Activated CD8-positive, alpha-beta T cell treated with anti-CD3 and anti-CD28 coated beads, Interleukin-2, amount 10 ng/mL, durations not matched to agents 7 days and 5 days (primary cell): Measurements from ENCODE around the gene PRKCA. TPM values are rescaled to one million over a fixed set of nuclear protein-coding genes. Genes with fewer than 3 reads are reported as not detected.

ENCODE experiments used
- ATAC-seq: fragments of 150-1000 bp; cut with Tn5 transposase; one replicate; pipeline ENCODE4 v1.10.0; 2021; ENCODE audit warnings: moderate library complexity
- CTCF ChIA-PET: fragments of 350-600 bp; sonication (Branson Sonifier 250); formaldehyde crosslinking; loops from one replicate; lab custom pipeline; 2021; ENCODE audit warnings: antibody characterized with exemption; lab: Charles Lee
- POLR2A ChIA-PET: fragments of 350-600 bp; sonication (Branson Sonifier 250); formaldehyde crosslinking; loops from one replicate; lab custom pipeline; 2021; ENCODE audit warnings: antibody characterized with exemption; lab: Charles Lee
- DNase-seq: peaks from one replicate; pipeline ENCODE4 v3.0.0-alpha.2; 2020
- H3K27ac Mint-ChIP-seq: one replicate; pipeline ENCODE4 v1.8.0; 2021; ENCODE audit warnings: mild to moderate bottlenecking, mixed read lengths
- H3K27me3 Mint-ChIP-seq: one replicate; pipeline ENCODE4 v1.8.0; 2021; ENCODE audit warnings: low read depth, mixed read lengths
- H3K36me3 Mint-ChIP-seq: one replicate; pipeline ENCODE4 v1.8.0; 2021; ENCODE audit warnings: low read depth, mixed read lengths
- H3K4me1 Mint-ChIP-seq: one replicate; pipeline ENCODE4 v1.8.0; 2021; ENCODE audit warnings: low read depth, mixed read lengths
- H3K4me3 Mint-ChIP-seq: one replicate; pipeline ENCODE4 v1.8.0; 2021; ENCODE audit warnings: mild to moderate bottlenecking, mixed read lengths
- H3K9me3 Mint-ChIP-seq: one replicate; pipeline ENCODE4 v1.8.0; 2022; ENCODE audit warnings: mixed read lengths; ENCODE audit not compliant: insufficient read depth
- total RNA-seq, 2 experiments: library from RNA; stranded (reverse); gene quantifications; one replicate each; pipeline ENCODE4 v1.2.3, GENCODE V29; 2021

The PRKCA gene
- total RNA-seq, 2 experiments from 2014 or later = 74.1 to 76.9 TPM

DNA sequence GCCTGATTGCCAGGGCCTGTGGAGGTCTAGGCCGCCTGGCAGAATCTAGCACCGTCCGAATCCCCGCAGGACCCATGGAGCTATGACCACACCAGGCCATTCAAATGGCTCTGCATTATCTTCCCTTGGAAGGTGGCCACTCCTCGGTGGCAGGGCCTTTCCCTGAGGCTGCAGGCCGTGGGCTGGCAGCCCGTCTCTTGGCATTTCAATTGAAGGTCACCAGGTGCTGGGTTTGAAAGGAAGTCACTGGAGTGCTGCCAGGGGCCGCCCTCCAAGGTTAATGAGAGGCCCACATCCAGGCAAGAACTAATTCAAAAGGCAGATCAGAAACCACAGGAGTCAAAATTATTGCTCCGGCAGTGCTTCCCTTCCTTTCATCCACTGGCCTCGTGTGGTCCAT is 504.8 kb downstream of the PRKCA start:
- no peaks in the 10 kb centered on the region for H3K9me3 Mint-ChIP-seq
- CTCF ChIA-PET = no interaction called here
- H3K4me1 Mint-ChIP-seq = peaks cover 16% of the 10 kb centered on the region
- H3K27ac Mint-ChIP-seq = no peak overlapping the region
- POLR2A ChIA-PET = no interaction called here
- peaks cover 26% of the 10 kb centered on the region for H3K36me3 Mint-ChIP-seq
- no peaks in the 10 kb centered on the region for H3K27me3 Mint-ChIP-seq
- ATAC-seq = no peak
- no peak overlapping the region for H3K4me3 Mint-ChIP-seq
- DNase-seq = no peak

DNA sequence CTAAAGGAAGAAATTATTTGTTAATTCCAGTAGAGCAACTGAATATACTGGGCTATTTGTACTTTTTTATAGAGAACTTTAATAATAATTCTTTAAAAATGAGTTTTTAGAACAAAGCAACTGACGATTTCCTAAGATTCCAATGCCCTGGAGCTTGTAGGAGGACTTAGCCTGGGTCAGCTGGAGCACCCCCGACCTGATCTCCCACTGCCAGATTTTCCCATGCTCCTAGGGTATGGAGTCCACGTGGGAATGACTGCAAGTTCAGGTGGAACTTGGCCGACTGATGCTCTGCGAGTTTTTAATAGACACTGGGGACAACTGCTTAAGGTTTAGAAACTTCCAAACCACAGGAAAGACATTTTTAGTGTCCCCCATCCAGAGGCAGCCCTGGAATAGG is 507.0 kb downstream of the PRKCA start:
- H3K27me3 Mint-ChIP-seq = peaks cover 5% of the 10 kb centered on the region
- peaks cover 16% of the 10 kb centered on the region for H3K4me1 Mint-ChIP-seq
- CTCF ChIA-PET = no interaction called here
- no peak overlapping the region for H3K27ac Mint-ChIP-seq
- ATAC-seq (no peak), DNase-seq (no peak)
- no peaks in the 10 kb centered on the region for H3K9me3 Mint-ChIP-seq
- POLR2A ChIA-PET = no interaction called here
- H3K4me3 Mint-ChIP-seq = no peak overlapping the region
- peaks cover 19% of the 10 kb centered on the region for H3K36me3 Mint-ChIP-seq

DNA sequence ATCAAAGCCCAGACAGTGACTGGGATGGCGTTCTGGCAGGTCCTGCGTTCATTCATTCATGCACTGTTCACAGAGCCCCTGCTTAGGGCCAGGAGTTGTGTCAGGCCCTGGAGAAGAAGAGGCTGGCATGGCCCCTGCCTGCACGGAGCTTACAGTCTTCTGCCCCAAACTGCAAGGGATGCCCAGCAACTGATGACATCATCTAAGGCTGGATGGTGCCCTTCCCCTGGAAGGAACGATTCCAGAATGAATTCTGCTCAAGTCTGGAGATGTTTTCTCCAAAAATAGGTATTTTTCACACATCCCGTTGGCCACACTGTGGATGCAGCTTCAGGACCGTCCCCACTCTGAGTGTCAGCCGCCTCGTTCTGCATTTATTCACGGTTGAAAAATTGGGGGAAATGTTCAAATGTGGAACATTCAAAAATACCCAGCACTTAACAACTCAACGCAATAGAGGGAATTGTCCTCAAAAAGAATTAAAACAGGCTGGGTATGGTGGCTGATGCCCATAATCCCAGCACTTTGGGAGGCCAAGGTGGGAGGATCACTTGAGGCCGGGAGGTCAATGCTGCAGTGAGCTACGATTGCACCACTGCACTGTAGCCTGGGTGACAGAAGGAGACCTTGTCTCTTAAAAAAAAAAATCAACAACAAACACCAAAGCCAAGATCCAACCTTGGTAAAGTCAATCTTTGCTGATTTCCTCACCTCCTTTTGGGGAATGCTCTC is 508.7 kb downstream of the PRKCA start:
- DNase-seq (no peak), ATAC-seq (no peak)
- POLR2A ChIA-PET = no interaction called here
- Mint-ChIP-seq H3K27me3 (peaks cover 8% of the 10 kb centered on the region), H3K36me3 (peaks cover 11% of the 10 kb centered on the region), H3K9me3 (no peaks in the 10 kb centered on the region), H3K27ac (no peak overlapping the region), H3K4me1 (peaks cover 12% of the 10 kb centered on the region), H3K4me3 (no peak overlapping the region)
- CTCF ChIA-PET = no interaction called here

GRCh38 chr17:66811683-66812054 is 509.3 kb downstream of the PRKCA start:
- no peak for DNase-seq
- H3K27ac Mint-ChIP-seq = no peak overlapping the region
- H3K27me3 Mint-ChIP-seq = peaks cover 8% of the 10 kb centered on the region
- H3K36me3 Mint-ChIP-seq = peaks cover 8% of the 10 kb centered on the region
- ChIA-PET CTCF (no interaction called here), POLR2A (no interaction called here)
- H3K9me3 Mint-ChIP-seq = no peaks in the 10 kb centered on the region
- ATAC-seq = no peak
- no peak overlapping the region for H3K4me3 Mint-ChIP-seq
- H3K4me1 Mint-ChIP-seq = peaks cover 12% of the 10 kb centered on the region

DNA sequence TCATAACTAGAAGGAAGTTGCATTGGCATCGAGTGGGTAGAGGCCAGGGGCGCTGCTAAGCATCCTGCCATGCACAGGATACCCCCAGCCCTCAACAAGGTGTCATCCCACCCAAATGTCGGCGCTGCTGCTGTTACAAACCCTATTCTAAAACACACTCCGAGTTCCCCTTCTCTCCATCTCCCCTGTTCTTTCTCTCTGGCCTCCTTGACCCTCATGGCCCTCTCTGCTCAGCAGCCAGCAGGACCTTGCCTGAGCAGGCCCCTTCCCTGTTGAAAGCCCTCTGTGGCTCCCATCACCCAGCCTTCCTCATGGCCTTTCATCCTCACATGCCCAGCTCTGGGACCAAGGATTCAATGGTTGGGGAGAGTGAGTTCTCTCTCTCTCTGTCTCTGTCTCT is 510.2 kb downstream of the PRKCA start:
- ATAC-seq = no peak
- Mint-ChIP-seq H3K4me1 (peaks cover 8% of the 10 kb centered on the region), H3K27ac (no peak overlapping the region), H3K36me3 (peaks cover 5% of the 10 kb centered on the region), H3K9me3 (peaks cover 5% of the 10 kb centered on the region), H3K4me3 (no peak overlapping the region), H3K27me3 (peaks cover 8% of the 10 kb centered on the region)
- ChIA-PET POLR2A (no interaction called here), CTCF (no interaction called here)
- no peak for DNase-seq

GRCh38 chr17:66813296-66813695 is 510.9 kb downstream of the PRKCA start:
- Mint-ChIP-seq H3K36me3 (peaks cover 1% of the 10 kb centered on the region), H3K4me3 (no peak overlapping the region), H3K4me1 (peaks cover 2% of the 10 kb centered on the region), H3K27ac (no peak overlapping the region), H3K27me3 (peaks cover 8% of the 10 kb centered on the region), H3K9me3 (peaks cover 12% of the 10 kb centered on the region)
- ATAC-seq (no peak), DNase-seq (no peak)
- ChIA-PET CTCF (no interaction called here), POLR2A (interaction anchor here (0.5 kb wide), 1 partner anchor 498 kb away, joined by 3 read pairs; no protein-coding TSS in a partner anchor)

- DNase-seq = no peak
- Mint-ChIP-seq H3K36me3 (no peaks in the 10 kb centered on the region), H3K27me3 (peaks cover 8% of the 10 kb centered on the region), H3K27ac (no peak overlapping the region), H3K9me3 (peaks cover 13% of the 10 kb centered on the region), H3K4me3 (no peak overlapping the region), H3K4me1 (no peaks in the 10 kb centered on the region)
- no peak for ATAC-seq
- CTCF ChIA-PET = no interaction called here
- POLR2A ChIA-PET = no interaction called here
Observed at GRCh38 chr17:66814026-66814425, 511.6 kb downstream of the PRKCA start.

GRCh38 chr17:66814570-66814969 is 512.2 kb downstream of the PRKCA start:
- Mint-ChIP-seq H3K27ac (no peak overlapping the region), H3K27me3 (peaks cover 8% of the 10 kb centered on the region), H3K4me1 (no peaks in the 10 kb centered on the region), H3K9me3 (peaks cover 13% of the 10 kb centered on the region), H3K36me3 (no peaks in the 10 kb centered on the region), H3K4me3 (no peak overlapping the region)
- DNase-seq (no peak), ATAC-seq (no peak)
- POLR2A ChIA-PET = no interaction called here
- CTCF ChIA-PET = no interaction called here

DNA sequence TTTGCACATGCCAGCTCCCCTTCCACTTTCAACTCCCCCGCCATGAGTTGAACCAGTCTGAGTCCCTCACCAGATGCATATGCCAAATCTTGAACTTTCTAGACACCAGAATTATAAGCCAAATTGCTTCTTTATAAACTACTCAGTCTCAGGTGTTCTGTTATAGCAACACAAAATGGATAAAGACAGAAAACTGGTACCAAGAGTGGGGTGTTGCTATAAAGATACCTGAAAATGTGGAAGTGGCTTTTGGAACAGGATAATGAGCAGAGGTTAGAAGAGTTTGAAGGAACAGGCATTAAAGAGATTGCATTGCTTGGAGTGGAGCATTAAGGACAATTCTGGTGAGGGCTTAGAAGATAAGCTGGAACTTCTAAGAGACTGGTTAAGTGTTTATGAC is 515.3 kb downstream of the PRKCA start:
- no peaks in the 10 kb centered on the region for H3K4me1 Mint-ChIP-seq
- no peaks in the 10 kb centered on the region for H3K36me3 Mint-ChIP-seq
- H3K9me3 Mint-ChIP-seq = peaks cover 13% of the 10 kb centered on the region
- DNase-seq = no peak
- ChIA-PET POLR2A (no interaction called here), CTCF (no interaction called here)
- H3K4me3 Mint-ChIP-seq = no peak overlapping the region
- ATAC-seq = no peak
- H3K27me3 Mint-ChIP-seq = peaks cover 8% of the 10 kb centered on the region
- no peak overlapping the region for H3K27ac Mint-ChIP-seq

DNA sequence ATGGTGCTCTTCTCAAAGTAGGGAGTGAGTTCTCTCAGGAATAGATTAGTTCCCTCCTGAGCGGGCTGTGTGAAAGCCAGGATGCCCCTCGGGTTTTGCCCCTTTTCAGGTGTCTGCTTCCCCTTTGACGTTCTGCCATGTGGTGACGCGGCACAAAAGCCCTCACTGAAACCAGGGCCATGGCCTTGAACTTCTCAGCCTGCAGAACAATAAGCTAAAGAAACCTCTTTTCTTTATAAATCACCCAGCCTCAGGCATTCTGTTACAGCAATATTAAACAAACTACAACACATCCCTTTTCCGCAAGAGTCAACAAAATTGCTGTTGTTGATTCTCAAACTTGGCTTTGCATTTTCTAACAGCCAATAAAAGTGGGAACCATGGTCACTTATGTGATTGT is 517.1 kb downstream of the PRKCA start:
- POLR2A ChIA-PET = no interaction called here
- CTCF ChIA-PET = no interaction called here
- H3K4me1 Mint-ChIP-seq = no peaks in the 10 kb centered on the region

GRCh38 chr17:66822009-66822408 is 519.6 kb downstream of the PRKCA start:
- H3K27me3 Mint-ChIP-seq = peaks cover 5% of the 10 kb centered on the region
- no peak overlapping the region for H3K4me3 Mint-ChIP-seq
- DNase-seq (no peak), ATAC-seq (no peak)
- POLR2A ChIA-PET = no interaction called here
- no peaks in the 10 kb centered on the region for H3K4me1 Mint-ChIP-seq
- H3K9me3 Mint-ChIP-seq = peaks cover 13% of the 10 kb centered on the region
- CTCF ChIA-PET = no interaction called here
- H3K27ac Mint-ChIP-seq = no peak overlapping the region
- H3K36me3 Mint-ChIP-seq = no peaks in the 10 kb centered on the region

More for the DNA sequence above, 517.1 kb downstream of the PRKCA start:
- ATAC-seq = no peak
- H3K36me3 Mint-ChIP-seq = no peaks in the 10 kb centered on the region
- no peak for DNase-seq
- H3K4me3 Mint-ChIP-seq = no peak overlapping the region
- H3K27ac Mint-ChIP-seq = no peak overlapping the region
- peaks cover 3% of the 10 kb centered on the region for H3K27me3 Mint-ChIP-seq
- peaks cover 13% of the 10 kb centered on the region for H3K9me3 Mint-ChIP-seq

DNA sequence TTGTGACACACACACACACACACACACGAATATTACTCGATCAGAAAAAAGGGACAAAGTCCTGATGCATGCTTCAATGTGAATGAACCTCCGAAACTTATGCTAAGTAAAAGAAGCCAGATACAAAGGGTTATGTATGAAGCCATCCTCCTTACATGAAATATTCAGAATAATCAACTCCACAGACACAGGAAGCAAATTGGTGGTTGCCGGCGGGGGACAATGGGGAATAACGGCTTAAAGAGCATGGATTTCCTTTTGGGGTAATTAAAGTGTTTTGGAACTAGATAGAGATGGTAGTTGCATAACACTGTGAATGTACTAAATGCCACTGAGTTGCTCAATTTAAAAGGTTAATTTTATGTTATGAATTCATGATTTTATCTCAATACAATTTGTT is 524.4 kb downstream of the PRKCA start:
- peaks cover 5% of the 10 kb centered on the region for H3K4me1 Mint-ChIP-seq
- ATAC-seq (no peak), DNase-seq (no peak)
- CTCF ChIA-PET = no interaction called here
- POLR2A ChIA-PET = no interaction called here
- H3K9me3 Mint-ChIP-seq = no peaks in the 10 kb centered on the region
- no peak overlapping the region for H3K4me3 Mint-ChIP-seq
- H3K27me3 Mint-ChIP-seq = peaks cover 24% of the 10 kb centered on the region
- no peaks in the 10 kb centered on the region for H3K36me3 Mint-ChIP-seq
- no peak overlapping the region for H3K27ac Mint-ChIP-seq

GRCh38 chr17:66829386-66829864 is 527.0 kb downstream of the PRKCA start:
- ChIA-PET CTCF (no interaction called here), POLR2A (no interaction called here)
- DNase-seq (peak; percentile 48), ATAC-seq (peak; percentile 65)
- no peak overlapping the region for H3K27ac Mint-ChIP-seq
- H3K4me3 Mint-ChIP-seq = no peak overlapping the region
- H3K27me3 Mint-ChIP-seq = peaks cover 44% of the 10 kb centered on the region
- no peaks in the 10 kb centered on the region for H3K9me3 Mint-ChIP-seq
- peaks cover 5% of the 10 kb centered on the region for H3K4me1 Mint-ChIP-seq
- H3K36me3 Mint-ChIP-seq = no peaks in the 10 kb centered on the region
